Measurements from ENCODE around the gene RPS27L.

Gene RPS27L

GRCh38 chr15:63166219-63166618, 8.9 kb upstream of the RPS27L start:
- Histone ChIP-seq H3K4me1 (ENCODE audit: insufficient read depth, low read length, severe bottlenecking) (no peaks in the 10 kb centered on the region), H3K4me3 (ENCODE audit: low read depth, low read length, poor library complexity, severe bottlenecking) (no peak overlapping the region), H3K36me3 (ENCODE audit: insufficient read depth, low read length) (no peaks in the 10 kb centered on the region), H3K27ac (ENCODE audit: low read depth, low read length, poor library complexity, severe bottlenecking) (no peak overlapping the region), H2AFZ (ENCODE audit: low read length) (no peak overlapping the region), H3K9me2 (ENCODE audit: low read depth, low read length) (no peaks in the 10 kb centered on the region), H3K9me3 (ENCODE audit: low read length) (no peaks in the 10 kb centered on the region), H4K20me1 (ENCODE audit: insufficient read depth, low read length) (no peaks in the 10 kb centered on the region), H3K4me2 (ENCODE audit: low read length) (no peak overlapping the region), H3K27me3 (ENCODE audit: insufficient read depth, low read length) (no peaks in the 10 kb centered on the region), H3K9ac (ENCODE audit: low read length) (no peak overlapping the region), H3F3A (ENCODE audit: insufficient read depth, low read length) (no peaks in the 10 kb centered on the region), H3K79me2 (ENCODE audit: insufficient read depth, low read length) (no peaks in the 10 kb centered on the region)
- peak; percentile 50; the same call in 1 of the 2 replicates for TF ChIP-seq CTCF (IDR thresholded peaks at IDR 0.05; ENCODE audit: low read length)
- TF ChIP-seq EZH2 (IDR thresholded peaks at IDR 0.05; ENCODE audit: borderline replicate concordance, low read length): no peak

GRCh38 chr15:63165166-63165859, 8.0 kb upstream of the RPS27L start:
- Histone ChIP-seq H2AFZ (ENCODE audit: low read length) (no peak overlapping the region), H4K20me1 (ENCODE audit: insufficient read depth, low read length) (no peaks in the 10 kb centered on the region), H3K9me2 (ENCODE audit: low read depth, low read length) (no peaks in the 10 kb centered on the region), H3K27ac (ENCODE audit: low read depth, low read length, poor library complexity, severe bottlenecking) (no peak overlapping the region), H3K9ac (ENCODE audit: low read length) (no peak overlapping the region), H3K4me1 (ENCODE audit: insufficient read depth, low read length, severe bottlenecking) (no peaks in the 10 kb centered on the region), H3K4me3 (ENCODE audit: low read depth, low read length, poor library complexity, severe bottlenecking) (no peak overlapping the region), H3K27me3 (ENCODE audit: insufficient read depth, low read length) (no peaks in the 10 kb centered on the region), H3K36me3 (ENCODE audit: insufficient read depth, low read length) (no peaks in the 10 kb centered on the region), H3K9me3 (ENCODE audit: low read length) (no peaks in the 10 kb centered on the region), H3F3A (ENCODE audit: insufficient read depth, low read length) (no peaks in the 10 kb centered on the region), H3K79me2 (ENCODE audit: insufficient read depth, low read length) (no peaks in the 10 kb centered on the region), H3K4me2 (ENCODE audit: low read length) (no peak overlapping the region)
- no peak for TF ChIP-seq EZH2 (IDR thresholded peaks at IDR 0.05; ENCODE audit: borderline replicate concordance, low read length)
- no peak for TF ChIP-seq CTCF (IDR thresholded peaks at IDR 0.05; ENCODE audit: low read length)

GRCh38 chr15:63163217-63163616, 5.9 kb upstream of the RPS27L start:
- H4K20me1 ChIP-seq (ENCODE audit: insufficient read depth, low read length): no peaks in the 10 kb centered on the region
- no peak overlapping the region for H3K4me3 ChIP-seq (ENCODE audit: low read depth, low read length, poor library complexity, severe bottlenecking)
- no peak overlapping the region for H3K4me2 ChIP-seq (ENCODE audit: low read length)
- no peaks in the 10 kb centered on the region for H3K27me3 ChIP-seq (ENCODE audit: insufficient read depth, low read length)
- H3K36me3 ChIP-seq (ENCODE audit: insufficient read depth, low read length): no peaks in the 10 kb centered on the region
- peaks cover 1% of the 10 kb centered on the region for H3K4me1 ChIP-seq (ENCODE audit: insufficient read depth, low read length, severe bottlenecking)
- H3K9me3 ChIP-seq (ENCODE audit: low read length): no peaks in the 10 kb centered on the region
- no peaks in the 10 kb centered on the region for H3K79me2 ChIP-seq (ENCODE audit: insufficient read depth, low read length)
- TF ChIP-seq CTCF (IDR thresholded peaks at IDR 0.05; ENCODE audit: low read length) (no peak), EZH2 (IDR thresholded peaks at IDR 0.05; ENCODE audit: borderline replicate concordance, low read length) (no peak)
- H3F3A ChIP-seq (ENCODE audit: insufficient read depth, low read length): no peaks in the 10 kb centered on the region
- H2AFZ ChIP-seq (ENCODE audit: low read length): no peak overlapping the region
- no peak overlapping the region for H3K9ac ChIP-seq (ENCODE audit: low read length)
- H3K27ac ChIP-seq (ENCODE audit: low read depth, low read length, poor library complexity, severe bottlenecking): no peak overlapping the region
- no peaks in the 10 kb centered on the region for H3K9me2 ChIP-seq (ENCODE audit: low read depth, low read length)
